ENCODE results near the gene PLK5. TPM values are rescaled to one million over a fixed set of nuclear protein-coding genes. Genes with fewer than 3 reads are reported as not detected.

PLK5 gene
- polyA plus RNA-seq, 1 of the 3 experiments (the other 2 are of a cell fraction): not detected

- no peaks in the 10 kb centered on the region for H3K79me2 ChIP-seq (ENCODE audit: insufficient read depth)
- peak; percentile 31 for DNase-seq
- H3K27me3 ChIP-seq (ENCODE audit: insufficient read depth): no peaks in the 10 kb centered on the region
- TF ChIP-seq, protein P1, sequence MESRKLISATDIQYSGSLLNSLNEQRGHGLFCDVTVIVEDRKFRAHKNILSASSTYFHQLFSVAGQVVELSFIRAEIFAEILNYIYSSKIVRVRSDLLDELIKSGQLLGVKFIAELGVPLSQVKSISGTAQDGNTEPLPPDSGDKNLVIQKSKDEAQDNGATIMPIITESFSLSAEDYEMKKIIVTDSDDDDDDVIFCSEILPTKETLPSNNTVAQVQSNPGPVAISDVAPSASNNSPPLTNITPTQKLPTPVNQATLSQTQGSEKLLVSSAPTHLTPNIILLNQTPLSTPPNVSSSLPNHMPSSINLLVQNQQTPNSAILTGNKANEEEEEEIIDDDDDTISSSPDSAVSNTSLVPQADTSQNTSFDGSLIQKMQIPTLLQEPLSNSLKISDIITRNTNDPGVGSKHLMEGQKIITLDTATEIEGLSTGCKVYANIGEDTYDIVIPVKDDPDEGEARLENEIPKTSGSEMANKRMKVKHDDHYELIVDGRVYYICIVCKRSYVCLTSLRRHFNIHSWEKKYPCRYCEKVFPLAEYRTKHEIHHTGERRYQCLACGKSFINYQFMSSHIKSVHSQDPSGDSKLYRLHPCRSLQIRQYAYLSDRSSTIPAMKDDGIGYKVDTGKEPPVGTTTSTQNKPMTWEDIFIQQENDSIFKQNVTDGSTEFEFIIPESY (IDR thresholded peaks at IDR 0.05; ENCODE audit: borderline replicate concordance, low read depth): no peak
- TF ChIP-seq RFX5 (IDR thresholded peaks at IDR 0.05; ENCODE audit: low read length) (no peak), RXRA (IDR thresholded peaks at IDR 0.05; ENCODE audit: borderline replicate concordance, low read depth) (no peak), GATA2 (CRISPR knock-in tag; IDR thresholded peaks at IDR 0.05) (no peak), MXI1 (IDR thresholded peaks at IDR 0.05; ENCODE audit: low read depth, low read length) (no peak), NFIC (IDR thresholded peaks at IDR 0.05; ENCODE audit: borderline replicate concordance) (no peak), SMC3 (IDR thresholded peaks at IDR 0.05; ENCODE audit: low read depth, low read length) (no peak), CHD2 (IDR thresholded peaks at IDR 0.05; ENCODE audit: low read length, partially characterized antibody) (no peak), NRF1 (IDR thresholded peaks at IDR 0.05; ENCODE audit: low read depth, low read length) (no peak), TEAD4 (IDR thresholded peaks at IDR 0.05; ENCODE audit: borderline replicate concordance, insufficient read depth) (no peak)
- TF ChIP-seq, protein P2, sequence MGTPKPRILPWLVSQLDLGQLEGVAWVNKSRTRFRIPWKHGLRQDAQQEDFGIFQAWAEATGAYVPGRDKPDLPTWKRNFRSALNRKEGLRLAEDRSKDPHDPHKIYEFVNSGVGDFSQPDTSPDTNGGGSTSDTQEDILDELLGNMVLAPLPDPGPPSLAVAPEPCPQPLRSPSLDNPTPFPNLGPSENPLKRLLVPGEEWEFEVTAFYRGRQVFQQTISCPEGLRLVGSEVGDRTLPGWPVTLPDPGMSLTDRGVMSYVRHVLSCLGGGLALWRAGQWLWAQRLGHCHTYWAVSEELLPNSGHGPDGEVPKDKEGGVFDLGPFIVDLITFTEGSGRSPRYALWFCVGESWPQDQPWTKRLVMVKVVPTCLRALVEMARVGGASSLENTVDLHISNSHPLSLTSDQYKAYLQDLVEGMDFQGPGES (IDR thresholded peaks at IDR 0.05; ENCODE audit: low read depth, low read length): no peak
- TF ChIP-seq, protein P3, sequence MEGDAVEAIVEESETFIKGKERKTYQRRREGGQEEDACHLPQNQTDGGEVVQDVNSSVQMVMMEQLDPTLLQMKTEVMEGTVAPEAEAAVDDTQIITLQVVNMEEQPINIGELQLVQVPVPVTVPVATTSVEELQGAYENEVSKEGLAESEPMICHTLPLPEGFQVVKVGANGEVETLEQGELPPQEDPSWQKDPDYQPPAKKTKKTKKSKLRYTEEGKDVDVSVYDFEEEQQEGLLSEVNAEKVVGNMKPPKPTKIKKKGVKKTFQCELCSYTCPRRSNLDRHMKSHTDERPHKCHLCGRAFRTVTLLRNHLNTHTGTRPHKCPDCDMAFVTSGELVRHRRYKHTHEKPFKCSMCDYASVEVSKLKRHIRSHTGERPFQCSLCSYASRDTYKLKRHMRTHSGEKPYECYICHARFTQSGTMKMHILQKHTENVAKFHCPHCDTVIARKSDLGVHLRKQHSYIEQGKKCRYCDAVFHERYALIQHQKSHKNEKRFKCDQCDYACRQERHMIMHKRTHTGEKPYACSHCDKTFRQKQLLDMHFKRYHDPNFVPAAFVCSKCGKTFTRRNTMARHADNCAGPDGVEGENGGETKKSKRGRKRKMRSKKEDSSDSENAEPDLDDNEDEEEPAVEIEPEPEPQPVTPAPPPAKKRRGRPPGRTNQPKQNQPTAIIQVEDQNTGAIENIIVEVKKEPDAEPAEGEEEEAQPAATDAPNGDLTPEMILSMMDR (IDR thresholded peaks at IDR 0.05): no peak
- no peaks in the 10 kb centered on the region for H3K36me3 ChIP-seq (replicated peaks in 1 of 2; ENCODE audit: control insufficient read depth in 1 of 2, insufficient read depth in 2 of 2, low read length in 1 of 2)
- H3K9ac ChIP-seq: no peak overlapping the region
- peak overlapping the region; percentile 87 for H3K4me2 ChIP-seq
- peaks cover 20% of the 10 kb centered on the region for H3F3A ChIP-seq (replicated peaks; ENCODE audit: insufficient read depth)
- WGBS (ENCODE audit: low lambda C conversion rate): 46% methylated on average over 12 of the region's 22 CpGs
- ChIA-PET CTCF (interaction anchor here (0.6 to 1.3 kb wide), 4 partner anchors 9 to 731 kb away, joined by 3 to 4 read pairs (median 3); no protein-coding TSS in a partner anchor), POLR2A (interaction anchor here (1.2 kb wide), 1 partner anchor 141 kb away, joined by 3 read pairs; no protein-coding TSS in a partner anchor)
- H3K27ac ChIP-seq (ENCODE audit: low read depth in 2 of 2, low read length in 1 of 2): no peak overlapping the region
- H2AFZ ChIP-seq (ENCODE audit: low read depth): no peak overlapping the region
- H3K4me3 ChIP-seq (ENCODE audit: low read depth in 2 of 2, low read length in 1 of 2): no peak overlapping the region; a peak in 1 of 4 replicates
- H3K4me1 ChIP-seq (ENCODE audit: control insufficient read depth in 1 of 2, insufficient read depth in 2 of 2, low read depth in 1 of 2, low read length in 1 of 2): peaks cover 0 to 8% of the 10 kb centered on the region in 2 experiments; a peak in 1 of 4 replicates
- H4K20me1 ChIP-seq (ENCODE audit: insufficient read depth): no peaks in the 10 kb centered on the region
- H3K9me2 ChIP-seq: no peaks in the 10 kb centered on the region
- no peaks in the 10 kb centered on the region for H3K9me3 ChIP-seq
Measured at GRCh38 chr19:1511318-1512317, 12.3 kb upstream of the PLK5 start.

Measured in SK-N-SH (cell line).